Brain microvascular endothelial cell (primary cell): ENCODE results near the gene TSSC4.
A peak's percentile ranks its signal among the peaks of the same experiment; 100 is the strongest.
"Not testable (repeated sequence)": the region's sequence is repeated elsewhere in the genome, so short reads cannot be mapped to it uniquely, and the experiment has no call there.

Experiments
- DNase-seq: peaks from one replicate; pipeline ENCODE4 v3.0.0-alpha.2; 2020
- H3K27ac ChIP-seq: fragments of 250-450 bp; sonication (Bioruptor Pico); 2 replicates; pipeline ENCODE4 v1.5.1; 2020; ENCODE audit warnings: mild to moderate bottlenecking, moderate library complexity
- H3K27me3 ChIP-seq: fragments of 250-450 bp; sonication (Bioruptor Pico); replicated peaks from 2 replicates; pipeline ENCODE4 v1.5.1; 2020; ENCODE audit warnings: mild to moderate bottlenecking
- H3K36me3 ChIP-seq: fragments of 250-450 bp; sonication (Bioruptor Pico); replicated peaks from 2 replicates; pipeline ENCODE4 v1.5.1; 2020; ENCODE audit warnings: mild to moderate bottlenecking
- H3K4me3 ChIP-seq: 2 replicates; pipeline ENCODE4 v1.5.1; 2011; ENCODE audit warnings: low read depth, mild to moderate bottlenecking, control low read depth, low read length, moderate library complexity
- in situ Hi-C: cut with HindIII; loops from 2 replicates; pipeline ENCODE4 v1.10.0; 2017; ENCODE audit warnings: low sequenced_read_pairs, low pct_ligation_motif_present
- TF ChIP-seq, protein P1 (sequence below): IDR thresholded peaks from 2 replicates; pipeline ENCODE4 v1.5.1; 2011; ENCODE audit warnings: low read depth, mild to moderate bottlenecking, moderate library complexity, low read length, control low read depth, inconsistent platforms; ENCODE audit errors: missing control alignments

TSSC4 gene

GRCh38 chr11:2363577-2364370, 36.8 kb upstream of the TSSC4 start:
- in situ Hi-C loops: no loop called here
- TF ChIP-seq, protein P1, sequence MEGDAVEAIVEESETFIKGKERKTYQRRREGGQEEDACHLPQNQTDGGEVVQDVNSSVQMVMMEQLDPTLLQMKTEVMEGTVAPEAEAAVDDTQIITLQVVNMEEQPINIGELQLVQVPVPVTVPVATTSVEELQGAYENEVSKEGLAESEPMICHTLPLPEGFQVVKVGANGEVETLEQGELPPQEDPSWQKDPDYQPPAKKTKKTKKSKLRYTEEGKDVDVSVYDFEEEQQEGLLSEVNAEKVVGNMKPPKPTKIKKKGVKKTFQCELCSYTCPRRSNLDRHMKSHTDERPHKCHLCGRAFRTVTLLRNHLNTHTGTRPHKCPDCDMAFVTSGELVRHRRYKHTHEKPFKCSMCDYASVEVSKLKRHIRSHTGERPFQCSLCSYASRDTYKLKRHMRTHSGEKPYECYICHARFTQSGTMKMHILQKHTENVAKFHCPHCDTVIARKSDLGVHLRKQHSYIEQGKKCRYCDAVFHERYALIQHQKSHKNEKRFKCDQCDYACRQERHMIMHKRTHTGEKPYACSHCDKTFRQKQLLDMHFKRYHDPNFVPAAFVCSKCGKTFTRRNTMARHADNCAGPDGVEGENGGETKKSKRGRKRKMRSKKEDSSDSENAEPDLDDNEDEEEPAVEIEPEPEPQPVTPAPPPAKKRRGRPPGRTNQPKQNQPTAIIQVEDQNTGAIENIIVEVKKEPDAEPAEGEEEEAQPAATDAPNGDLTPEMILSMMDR: no peak

DNA sequence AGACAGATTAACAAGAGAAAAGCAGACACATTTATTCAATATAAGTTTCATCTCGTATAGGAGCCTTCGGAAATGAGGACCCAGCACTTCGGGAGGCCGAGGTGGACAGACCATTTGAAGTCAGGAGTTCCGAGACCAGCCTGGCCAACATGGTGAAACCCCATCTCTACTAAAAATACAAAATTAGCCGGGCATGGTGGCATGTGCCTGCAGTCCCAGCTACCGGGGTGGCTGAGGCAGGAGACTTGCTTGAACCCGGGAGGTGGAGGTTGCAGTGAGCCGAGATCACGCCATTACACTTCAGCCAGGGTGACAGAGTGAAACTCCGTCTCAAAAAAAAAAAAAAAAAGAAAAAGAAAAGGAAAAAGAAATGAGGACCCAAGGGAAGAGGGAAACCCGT, 36.2 kb upstream of the TSSC4 start:
- H3K27ac ChIP-seq, H3K4me3 ChIP-seq, DNase-seq, in situ Hi-C loops, H3K36me3 ChIP-seq, H3K27me3 ChIP-seq: not testable (repeated sequence)

More at GRCh38 chr11:2363577-2364370, 36.8 kb upstream of the TSSC4 start:
- no peak overlapping the region for H3K4me3 ChIP-seq
- DNase-seq: no peak
- no peak overlapping the region for H3K27ac ChIP-seq
- no peaks in the 10 kb centered on the region for H3K36me3 ChIP-seq
- no peaks in the 10 kb centered on the region for H3K27me3 ChIP-seq

GRCh38 chr11:2365571-2366210, 34.9 kb upstream of the TSSC4 start:
- Histone ChIP-seq H3K27ac (no peak overlapping the region), H3K27me3 (no peaks in the 10 kb centered on the region), H3K4me3 (no peak overlapping the region), H3K36me3 (no peaks in the 10 kb centered on the region)
- in situ Hi-C loops: no loop called here
- no peak for DNase-seq
- TF ChIP-seq, protein P1: no peak

DNA sequence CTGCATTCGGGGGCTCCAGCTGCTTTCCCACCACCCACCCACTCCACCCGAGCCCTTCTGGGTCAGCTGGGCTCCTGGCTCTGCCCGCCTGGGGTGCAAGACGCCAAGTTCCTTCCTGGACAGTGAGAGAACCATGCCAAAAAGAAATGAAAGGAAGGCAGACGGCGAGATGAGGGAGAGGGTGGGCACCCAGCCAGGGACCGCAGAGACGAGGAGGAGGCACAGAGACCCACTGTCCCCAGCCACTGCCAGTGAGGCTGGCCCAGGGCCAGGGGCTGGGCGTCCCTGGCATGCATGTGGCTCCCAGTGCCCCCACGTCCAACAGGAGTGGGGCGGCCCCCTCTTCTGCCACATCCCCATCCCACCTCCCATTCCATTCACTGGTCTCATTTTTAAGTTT, 34.3 kb upstream of the TSSC4 start:
- in situ Hi-C loops: no loop called here

GRCh38 chr11:2366733-2367132, 33.8 kb upstream of the TSSC4 start:
- Histone ChIP-seq H3K27ac (no peak overlapping the region), H3K27me3 (no peaks in the 10 kb centered on the region), H3K36me3 (no peaks in the 10 kb centered on the region), H3K4me3 (no peak overlapping the region)
- in situ Hi-C loops: no loop called here
- no peak for DNase-seq
- TF ChIP-seq, protein P1: peak; percentile 21

More for the DNA sequence above, 34.3 kb upstream of the TSSC4 start:
- Histone ChIP-seq H3K4me3 (no peak overlapping the region), H3K27ac (no peak overlapping the region), H3K36me3 (no peaks in the 10 kb centered on the region), H3K27me3 (no peaks in the 10 kb centered on the region)
- TF ChIP-seq, protein P1: no peak
- DNase-seq: no peak

DNA sequence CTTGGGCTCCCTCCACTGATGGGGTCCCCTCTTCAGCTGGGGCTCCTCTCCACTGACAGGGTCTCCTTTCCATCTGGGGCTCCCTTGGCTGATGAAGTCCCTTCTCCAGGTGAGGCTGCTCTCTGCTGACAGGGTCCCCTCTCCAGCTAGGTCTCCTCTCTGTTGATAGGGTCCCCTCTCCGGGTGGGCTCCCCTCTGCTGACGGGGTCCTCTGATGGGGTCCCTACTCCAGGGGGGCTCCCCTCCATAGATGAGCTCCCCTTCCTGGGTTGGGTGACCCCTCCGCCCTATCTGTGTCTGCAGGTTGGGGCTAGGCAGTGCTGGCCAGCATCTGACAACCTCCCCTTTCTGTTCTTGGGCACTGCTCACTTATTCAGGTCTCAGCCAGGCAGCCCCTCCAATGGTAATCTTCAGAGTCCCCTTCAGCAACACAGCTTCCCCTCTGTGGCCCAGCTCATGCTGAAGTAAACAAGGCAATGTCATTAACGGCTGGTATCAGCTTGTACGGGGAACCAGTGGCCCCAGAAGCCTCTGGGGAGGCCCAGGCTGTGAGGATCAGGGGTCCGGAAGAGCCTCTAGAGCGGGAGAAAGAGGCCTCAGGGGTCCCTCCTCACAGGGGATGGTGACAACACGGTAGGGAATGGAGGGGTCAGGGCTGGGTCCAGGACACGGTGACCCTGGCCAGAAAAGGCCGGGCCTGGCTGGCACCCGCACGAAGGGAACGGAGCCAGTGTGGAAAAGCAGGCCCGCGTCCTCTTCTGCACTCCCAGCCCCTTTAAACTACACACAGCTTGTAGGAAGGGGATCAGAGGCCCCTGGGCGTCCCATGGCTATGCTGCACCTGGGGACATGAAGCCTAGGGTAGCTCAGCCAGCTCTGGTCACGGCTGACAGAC, 33.0 kb upstream of the TSSC4 start:
- no peak for DNase-seq
- no peaks in the 10 kb centered on the region for H3K36me3 ChIP-seq
- in situ Hi-C loops: no loop called here
- H3K27ac ChIP-seq: no peak overlapping the region
- TF ChIP-seq, protein P1: no peak
- H3K4me3 ChIP-seq: no peak overlapping the region
- no peaks in the 10 kb centered on the region for H3K27me3 ChIP-seq
